ENCODE measurements around the gene TMEM52B. TPM values are rescaled to one million over a fixed set of nuclear protein-coding genes. Genes with fewer than 3 reads are reported as not detected.
"Not testable (repeated sequence)": the region's sequence is repeated elsewhere in the genome, so short reads cannot be mapped to it uniquely, and the experiment has no call there.

TMEM52B gene
- total RNA-seq, 6 experiments from 2014 or later, result 0.06 TPM; not detected in 4

DNA sequence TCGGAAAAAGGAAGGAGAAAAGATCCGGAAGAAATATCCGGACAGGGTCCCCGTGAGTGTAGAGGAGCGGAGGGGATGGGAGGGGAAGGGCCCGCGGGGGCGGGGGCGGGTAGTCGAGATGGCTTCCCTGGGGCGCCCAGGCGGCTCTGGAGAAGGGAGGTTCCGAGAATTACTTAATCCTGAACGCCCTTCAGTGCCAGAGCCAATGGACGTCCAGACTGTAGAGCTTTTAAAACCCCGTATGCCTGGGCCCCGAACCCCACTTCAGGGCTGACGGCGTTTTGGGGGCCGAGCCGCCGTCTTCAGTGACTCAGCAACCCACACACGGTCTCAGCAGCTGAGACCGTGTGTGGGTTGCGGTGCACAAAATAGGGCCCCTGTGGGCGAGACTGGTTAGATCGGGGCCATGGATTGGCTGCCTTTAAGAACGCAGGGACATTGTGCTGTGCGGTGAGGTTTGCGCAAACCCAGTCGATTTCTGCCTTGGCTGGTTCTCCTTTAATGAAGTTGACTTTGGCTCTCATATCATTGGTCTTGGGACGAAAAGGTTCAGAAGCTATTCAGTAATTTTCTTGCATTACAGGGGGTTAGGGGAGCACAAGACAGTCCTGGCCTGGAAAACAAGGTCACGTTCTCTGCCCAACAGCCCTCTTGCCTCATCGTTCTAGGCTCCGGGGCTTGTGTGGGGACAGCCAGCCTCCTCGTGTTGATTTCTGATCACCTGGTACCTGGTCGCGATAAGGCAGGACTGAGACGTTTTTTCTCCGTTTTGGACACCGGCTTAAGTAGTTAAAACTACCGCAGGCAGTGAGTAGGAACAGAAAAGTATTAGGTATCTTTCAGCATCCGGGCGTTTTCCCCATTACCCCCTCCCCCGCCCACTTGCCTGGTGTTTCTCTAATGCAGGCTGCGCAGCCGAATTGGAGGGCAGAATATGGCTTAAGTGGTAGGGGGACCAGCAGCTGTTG lies 34.6 kb downstream of the TMEM52B start:
- H3K27ac ChIP-seq, result peak overlapping the region; percentile 97 to 100 (median 100)
- ATAC-seq, result peak; percentile 47 to 74 (median 66)
- DNase-seq, result peak; percentile 72 to 92 (median 90)
- intact Hi-C loops (cut with DNase I), result no loop called here
- H3K4me3 ChIP-seq, result peak overlapping the region; percentile 61 to 78 (median 67)
- H3K4me1 ChIP-seq, result peaks cover 0 to 15% (median 0%) of the 10 kb centered on the region in 4 donors
- H3K9me3 ChIP-seq, result no peaks in the 10 kb centered on the region
- TF ChIP-seq, protein P1, sequence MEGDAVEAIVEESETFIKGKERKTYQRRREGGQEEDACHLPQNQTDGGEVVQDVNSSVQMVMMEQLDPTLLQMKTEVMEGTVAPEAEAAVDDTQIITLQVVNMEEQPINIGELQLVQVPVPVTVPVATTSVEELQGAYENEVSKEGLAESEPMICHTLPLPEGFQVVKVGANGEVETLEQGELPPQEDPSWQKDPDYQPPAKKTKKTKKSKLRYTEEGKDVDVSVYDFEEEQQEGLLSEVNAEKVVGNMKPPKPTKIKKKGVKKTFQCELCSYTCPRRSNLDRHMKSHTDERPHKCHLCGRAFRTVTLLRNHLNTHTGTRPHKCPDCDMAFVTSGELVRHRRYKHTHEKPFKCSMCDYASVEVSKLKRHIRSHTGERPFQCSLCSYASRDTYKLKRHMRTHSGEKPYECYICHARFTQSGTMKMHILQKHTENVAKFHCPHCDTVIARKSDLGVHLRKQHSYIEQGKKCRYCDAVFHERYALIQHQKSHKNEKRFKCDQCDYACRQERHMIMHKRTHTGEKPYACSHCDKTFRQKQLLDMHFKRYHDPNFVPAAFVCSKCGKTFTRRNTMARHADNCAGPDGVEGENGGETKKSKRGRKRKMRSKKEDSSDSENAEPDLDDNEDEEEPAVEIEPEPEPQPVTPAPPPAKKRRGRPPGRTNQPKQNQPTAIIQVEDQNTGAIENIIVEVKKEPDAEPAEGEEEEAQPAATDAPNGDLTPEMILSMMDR (IDR thresholded peaks at IDR 0.05), result no peak
- peak; percentile 72 for TF ChIP-seq POLR2A (IDR thresholded peaks at IDR 0.05)
- H3K36me3 ChIP-seq, result peaks cover 0 to 14% (median 4%) of the 10 kb centered on the region in 4 donors
- H3K27me3 ChIP-seq, result no peaks in the 10 kb centered on the region
- WGBS (ENCODE audit: insufficient coverage, low coverage, low lambda C conversion rate, missing lambda C conversion rate), result 2% methylated on average over 28 of the region's 47 CpGs

DNA sequence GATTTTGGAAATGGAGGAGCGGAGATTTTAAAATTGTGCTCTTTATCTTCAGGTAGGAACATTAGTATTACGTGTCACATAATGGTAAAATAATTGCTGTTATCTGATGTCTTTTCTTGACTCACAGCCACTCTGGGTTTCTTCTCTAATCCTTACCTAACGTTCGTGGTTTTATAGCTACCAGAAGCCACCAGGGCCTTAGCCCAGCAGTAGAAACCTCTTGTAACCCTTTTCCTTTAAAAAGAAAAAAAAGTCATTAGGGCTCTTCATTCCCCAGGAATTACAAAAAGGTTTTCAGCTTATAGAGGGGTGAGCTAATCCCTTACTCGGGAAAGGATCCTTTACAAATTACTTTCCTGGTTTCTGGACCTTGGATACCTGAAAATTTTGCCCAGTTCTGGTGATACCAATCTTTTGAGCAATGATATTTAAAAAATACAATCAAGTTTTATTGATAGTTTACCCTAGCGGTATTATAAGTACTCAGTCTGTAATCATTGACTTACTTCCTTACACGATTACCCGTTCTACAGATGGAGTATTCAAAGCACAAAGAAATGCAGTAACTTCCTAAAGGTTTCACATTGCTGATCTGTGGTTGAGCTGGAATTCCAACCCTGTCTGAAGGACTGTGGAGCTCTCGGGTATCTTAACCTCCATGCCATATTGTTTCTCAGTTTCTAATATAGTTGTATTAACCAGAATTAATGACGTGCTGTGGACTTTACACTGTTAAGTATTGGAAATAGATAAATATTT lies 35.5 kb downstream of the TMEM52B start:
- Histone ChIP-seq H3K9me3 (no peaks in the 10 kb centered on the region), H3K27ac (peak overlapping the region; percentile 97 to 100 (median 100)), H3K4me3 (peak overlapping the region; percentile 61 to 78 (median 67)), H3K4me1 (peaks cover 0 to 15% (median 0%) of the 10 kb centered on the region in 4 donors), H3K27me3 (no peaks in the 10 kb centered on the region), H3K36me3 (peaks cover 0 to 23% (median 8%) of the 10 kb centered on the region in 4 donors)
- DNase-seq (no peak), ATAC-seq (peak in 2 of 4 donors; percentile 0)
- TF ChIP-seq POLR2A (IDR thresholded peaks at IDR 0.05), result no peak
- TF ChIP-seq, protein P1 (IDR thresholded peaks at IDR 0.05), result no peak
- intact Hi-C loops (cut with DNase I), result no loop called here
- 14% methylated on average over 10 of the region's 10 CpGs for WGBS (ENCODE audit: insufficient coverage, low coverage, low lambda C conversion rate, missing lambda C conversion rate)

DNA sequence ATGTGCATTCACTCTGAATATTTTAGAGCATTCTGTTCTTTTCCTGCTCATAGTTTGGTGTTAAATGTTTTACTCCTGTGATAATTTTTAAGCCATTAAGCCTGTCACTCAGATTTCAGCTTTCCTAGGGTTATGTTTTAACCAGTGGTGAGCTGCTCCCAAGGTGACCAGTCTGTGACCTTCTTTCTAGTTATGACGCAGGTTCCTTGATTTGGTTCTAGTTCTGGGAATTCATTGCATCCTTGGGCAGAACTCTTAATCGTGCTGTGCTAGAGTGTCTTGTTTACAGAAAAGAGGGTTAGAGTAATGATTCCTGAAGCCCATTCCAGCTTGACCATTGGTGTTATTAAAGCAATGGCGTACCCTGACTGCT lies 36.0 kb downstream of the TMEM52B start:
- 48% methylated on average over 3 of the region's 3 CpGs for WGBS (ENCODE audit: insufficient coverage, low coverage, low lambda C conversion rate, missing lambda C conversion rate)
- ATAC-seq, result peak in 2 of 4 donors; percentile 4 to 8
- DNase-seq, result no peak
- intact Hi-C loops (cut with DNase I), result no loop called here
- TF ChIP-seq POLR2A (IDR thresholded peaks at IDR 0.05), result no peak
- TF ChIP-seq, protein P1 (IDR thresholded peaks at IDR 0.05), result no peak
- Histone ChIP-seq H3K4me3 (peak overlapping the region; percentile 61 to 78 (median 67)), H3K27me3 (no peaks in the 10 kb centered on the region), H3K4me1 (peaks cover 0 to 18% (median 0%) of the 10 kb centered on the region in 4 donors), H3K36me3 (peaks cover 0 to 28% (median 9%) of the 10 kb centered on the region in 4 donors), H3K27ac (peak overlapping the region; percentile 97 to 100 (median 100)), H3K9me3 (no peaks in the 10 kb centered on the region)

DNA sequence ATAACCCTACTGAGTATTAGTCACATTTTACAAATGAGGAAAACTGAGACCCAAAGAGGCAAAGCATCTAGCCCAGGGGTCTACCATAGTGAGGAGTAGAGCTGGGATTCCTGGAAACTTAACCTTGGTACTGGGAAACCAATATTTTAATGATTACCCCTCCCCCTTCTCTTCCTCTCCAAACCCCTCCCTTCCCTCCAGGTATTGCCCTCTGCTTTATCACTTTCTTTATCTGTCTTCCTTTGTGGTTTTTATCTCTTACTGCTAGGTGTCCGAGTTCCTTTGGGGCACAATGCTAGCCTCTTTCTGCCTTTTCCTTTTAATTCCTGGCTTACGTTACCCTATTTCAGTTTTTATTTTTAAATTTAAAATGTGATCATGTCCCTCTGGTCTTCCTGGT lies 36.6 kb downstream of the TMEM52B start:
- no peak for TF ChIP-seq POLR2A (IDR thresholded peaks at IDR 0.05)
- TF ChIP-seq, protein P1 (IDR thresholded peaks at IDR 0.05), result no peak
- ATAC-seq, result no peak
- WGBS (ENCODE audit: insufficient coverage, low coverage, low lambda C conversion rate, missing lambda C conversion rate), result 43% methylated on average over 2 of the region's 2 CpGs
- H3K36me3 ChIP-seq, result peaks cover 0 to 32% (median 9%) of the 10 kb centered on the region in 4 donors
- H3K4me1 ChIP-seq, result peaks cover 0 to 22% (median 0%) of the 10 kb centered on the region in 4 donors
- no peak for DNase-seq
- H3K27ac ChIP-seq, result peak overlapping the region; percentile 97 to 100 (median 100)
- no peaks in the 10 kb centered on the region for H3K27me3 ChIP-seq
- intact Hi-C loops (cut with DNase I), result no loop called here
- no peaks in the 10 kb centered on the region for H3K9me3 ChIP-seq
- H3K4me3 ChIP-seq, result peak overlapping the region; percentile 61 to 78 (median 67)

DNA sequence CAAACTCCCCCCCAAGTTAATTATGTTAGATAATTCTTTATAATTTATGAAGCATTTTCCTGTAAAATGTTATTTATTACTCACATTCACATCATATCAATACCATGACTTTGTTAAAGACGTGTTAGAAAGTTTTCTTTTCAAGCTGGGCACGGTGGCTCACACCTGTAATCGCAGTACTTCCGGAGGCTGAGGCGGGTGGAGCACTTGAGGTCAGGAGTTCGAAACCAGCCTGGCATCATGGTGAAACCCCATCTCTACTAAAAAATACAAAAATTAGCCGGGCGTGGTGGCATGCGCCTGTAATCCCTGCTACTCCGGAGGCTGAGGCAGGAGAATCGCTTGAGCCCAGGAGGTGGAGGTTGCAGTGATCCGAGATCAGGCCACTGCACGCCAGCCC lies 37.1 kb downstream of the TMEM52B start:
- Histone ChIP-seq H3K36me3 (peaks cover 0 to 37% (median 11%) of the 10 kb centered on the region in 4 donors), H3K27ac (peak overlapping the region in 1 of 3 donors; percentile 100), H3K4me1 (peaks cover 0 to 26% (median 2%) of the 10 kb centered on the region in 4 donors)
- H3K4me3 ChIP-seq; DNase-seq; H3K9me3 ChIP-seq; intact Hi-C loops (cut with DNase I); ATAC-seq; H3K27me3 ChIP-seq: not testable (repeated sequence)
- WGBS (ENCODE audit: insufficient coverage, low coverage, low lambda C conversion rate, missing lambda C conversion rate), result 77% methylated on average over 9 of the region's 13 CpGs

Measured in right lobe of liver (tissue), 6 donors.